Lung (tissue), 12 donors: ENCODE measurements around the gene SCN3B. TPM values are rescaled to one million over a fixed set of nuclear protein-coding genes. Genes with fewer than 3 reads are reported as not detected.

ENCODE experiments used
- ATAC-seq: fragments of 200-7000 bp; cut with Tn5 transposase; one replicate; pipeline ENCODE4 v1.9.1; 2020; ENCODE audit warnings: moderate number of reproducible peaks; ENCODE audit not compliant: insufficient read depth, low FRiP score
- DNase-seq, 3 donors: peaks; one replicate each; pipeline ENCODE4 v3.0.0-alpha.2; 2013 to 2017
- H3K27ac ChIP-seq, 2 donors: one replicate each; pipeline ENCODE4 v1.5.1; 2013; ENCODE audit warnings: mild to moderate bottlenecking in 2 of 2, moderate library complexity in 2 of 2, control low read depth in 1 of 2, inconsistent platforms in 1 of 2, low read depth in 1 of 2, low read length in 1 of 2
- H3K27me3 ChIP-seq, 3 donors: one replicate each; pipeline ENCODE4 v1.5.1; 2013; ENCODE audit warnings: low read length in 2 of 3; ENCODE audit not compliant: control insufficient read depth in 3 of 3, insufficient read depth in 3 of 3
- H3K36me3 ChIP-seq, 4 donors: one replicate each; pipeline ENCODE4 v1.5.1; 2013; ENCODE audit warnings: low read length in 4 of 4, mild to moderate bottlenecking in 1 of 4, moderate library complexity in 1 of 4; ENCODE audit not compliant: control insufficient read depth in 4 of 4, insufficient read depth in 4 of 4
- H3K4me1 ChIP-seq, 5 donors: one replicate each; pipeline ENCODE4 v1.5.1; 2013; ENCODE audit warnings: low read length in 5 of 5, mild to moderate bottlenecking in 2 of 5, moderate library complexity in 1 of 5; ENCODE audit not compliant: control insufficient read depth in 5 of 5, insufficient read depth in 5 of 5
- H3K4me3 ChIP-seq: one replicate; pipeline ENCODE4 v1.5.1; 2013; ENCODE audit warnings: mild to moderate bottlenecking, control low read depth, moderate library complexity
- H3K9ac ChIP-seq, 2 donors: one replicate each; pipeline ENCODE4 v1.5.1; 2013; ENCODE audit warnings: low read length in 2 of 2, control low read depth in 1 of 2; ENCODE audit not compliant: insufficient read depth in 1 of 2
- H3K9me3 ChIP-seq, 4 donors: one replicate each; pipeline ENCODE4 v1.5.1; 2013; ENCODE audit warnings: low read length in 3 of 4, mild to moderate bottlenecking in 1 of 4, moderate library complexity in 1 of 4; ENCODE audit not compliant: control insufficient read depth in 4 of 4, insufficient read depth in 3 of 4
- WGBS, 2 donors: extraction: QIAGEN DNeasy Blood & Tissue Kit; methylation state at CpG; one replicate each; pipeline ENCODE4 v1.1.7; 2013; 5-methylcytosine and 5-hydroxymethylcytosine counted together
- polyA plus RNA-seq, 2 donors: library from polyadenylated mRNA; stranded (reverse); fragments of 200-250 nt; gene quantifications; one replicate each; pipeline ENCODE4 v1.2.1, GENCODE V29; 2013
- total RNA-seq, 2 donors: library from RNA; depleted of rRNA in 1 of 2; stranded (reverse); fragments of >200 nt in 1 of 2; gene quantifications; one replicate each; pipeline ENCODE4 v1.2.1, GENCODE V29; 2014 to 2021
- TF ChIP-seq, protein P1 (sequence below): IDR thresholded peaks from 2 replicates; pipeline ENCODE4 v1.5.1; 2012; ENCODE audit warnings: mild to moderate bottlenecking; ENCODE audit errors: control extremely low read depth, extremely low read depth
- donor health status: control.
- donor health status: control.
- donor health status: Bipolar disorder and iron deficiency.
- donor health status: healthy.
- donor health status: DM: yes; HTN: yes; CAD: no.

The SCN3B gene
- total and polyA plus RNA-seq, 4 donors, result 0.72 to 2.7 (median 1.2) TPM

DNA sequence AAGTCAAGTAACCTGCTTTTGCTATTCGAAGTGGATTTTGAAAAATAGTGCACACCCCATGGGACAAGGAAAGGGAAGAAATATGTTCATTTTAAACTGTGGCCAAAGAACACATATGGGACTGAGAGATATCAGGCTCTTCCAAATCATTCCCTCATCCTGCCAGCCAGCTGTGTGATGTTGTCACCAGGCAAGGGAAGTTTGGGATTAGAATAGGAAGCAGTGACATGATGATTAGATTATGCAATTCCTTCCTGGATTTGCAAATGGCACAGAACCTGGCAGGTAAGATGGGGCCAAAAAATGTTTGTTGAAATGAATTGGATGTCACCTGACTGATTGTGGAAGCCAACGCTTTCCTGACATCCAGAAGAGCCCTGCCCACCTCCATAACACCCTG, 4.9 kb upstream of the SCN3B start:
- Histone ChIP-seq H3K4me1 (peaks cover 0 to 9% (median 4%) of the 10 kb centered on the region in 5 donors), H3K27ac (no peak overlapping the region), H3K36me3 (no peaks in the 10 kb centered on the region), H3K9ac (no peak overlapping the region), H3K27me3 (peaks cover 0 to 5% (median 3%) of the 10 kb centered on the region in 3 donors), H3K4me3 (no peak overlapping the region), H3K9me3 (no peaks in the 10 kb centered on the region)
- 57 to 58% methylated on average over 2 of the region's 2 CpGs for WGBS, 2 donors
- DNase-seq (peak in 2 of 3 donors; percentile 29 to 39), ATAC-seq (no peak)
- TF ChIP-seq, protein P1, sequence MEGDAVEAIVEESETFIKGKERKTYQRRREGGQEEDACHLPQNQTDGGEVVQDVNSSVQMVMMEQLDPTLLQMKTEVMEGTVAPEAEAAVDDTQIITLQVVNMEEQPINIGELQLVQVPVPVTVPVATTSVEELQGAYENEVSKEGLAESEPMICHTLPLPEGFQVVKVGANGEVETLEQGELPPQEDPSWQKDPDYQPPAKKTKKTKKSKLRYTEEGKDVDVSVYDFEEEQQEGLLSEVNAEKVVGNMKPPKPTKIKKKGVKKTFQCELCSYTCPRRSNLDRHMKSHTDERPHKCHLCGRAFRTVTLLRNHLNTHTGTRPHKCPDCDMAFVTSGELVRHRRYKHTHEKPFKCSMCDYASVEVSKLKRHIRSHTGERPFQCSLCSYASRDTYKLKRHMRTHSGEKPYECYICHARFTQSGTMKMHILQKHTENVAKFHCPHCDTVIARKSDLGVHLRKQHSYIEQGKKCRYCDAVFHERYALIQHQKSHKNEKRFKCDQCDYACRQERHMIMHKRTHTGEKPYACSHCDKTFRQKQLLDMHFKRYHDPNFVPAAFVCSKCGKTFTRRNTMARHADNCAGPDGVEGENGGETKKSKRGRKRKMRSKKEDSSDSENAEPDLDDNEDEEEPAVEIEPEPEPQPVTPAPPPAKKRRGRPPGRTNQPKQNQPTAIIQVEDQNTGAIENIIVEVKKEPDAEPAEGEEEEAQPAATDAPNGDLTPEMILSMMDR, result no peak

DNA sequence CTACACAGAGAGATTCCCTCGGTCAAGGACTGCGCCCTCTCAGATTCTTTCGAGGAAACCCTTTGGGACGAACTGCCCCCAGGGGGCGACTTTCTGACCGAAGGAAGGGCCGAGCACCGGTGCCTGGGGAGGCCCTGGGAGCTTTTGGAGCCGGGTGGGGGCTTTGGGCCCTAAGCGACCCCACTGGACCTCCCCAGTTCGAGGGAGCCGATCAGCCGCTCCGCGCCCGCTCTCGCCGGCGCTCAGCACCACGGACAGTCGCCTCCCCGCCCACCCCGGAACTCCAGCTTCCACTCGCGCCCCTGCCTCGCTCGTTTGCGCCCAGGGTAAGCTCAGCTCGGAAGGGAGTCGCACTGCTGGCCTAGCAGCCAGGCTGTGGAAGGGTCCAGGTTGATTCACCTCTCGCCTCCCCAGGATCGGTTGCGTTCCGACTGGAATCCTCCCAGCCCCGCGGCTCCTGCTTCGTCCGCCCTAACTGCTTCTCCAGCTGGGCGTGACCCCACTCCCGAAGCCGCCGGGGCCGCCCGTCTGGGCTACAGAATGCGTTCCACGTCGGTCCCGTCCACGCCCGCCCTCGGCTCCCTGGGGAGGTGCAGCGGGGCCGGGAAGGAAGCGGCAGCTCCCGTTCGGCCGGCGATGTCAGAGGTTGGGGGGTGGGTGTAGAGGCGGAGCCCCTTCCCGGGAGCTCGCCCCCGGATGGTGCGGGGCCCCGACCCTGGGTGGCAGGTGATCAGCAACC, 428 bp downstream of the SCN3B start:
- Histone ChIP-seq H3K27me3 (peaks cover 3 to 21% (median 14%) of the 10 kb centered on the region in 3 donors), H3K27ac (no peak overlapping the region), H3K9me3 (peaks cover 0 to 3% (median 0%) of the 10 kb centered on the region in 4 donors), H3K36me3 (no peaks in the 10 kb centered on the region), H3K4me1 (peaks cover 0 to 12% (median 4%) of the 10 kb centered on the region in 5 donors), H3K4me3 (peak overlapping the region; percentile 55), H3K9ac (no peak overlapping the region)
- peak; percentile 56 to 58 (median 57) for DNase-seq
- TF ChIP-seq, protein P1, result no peak
- ATAC-seq, result peak; percentile 62
- WGBS, 2 donors, result 1 to 2% methylated on average over 57 to 64 of the region's 64 CpGs

DNA sequence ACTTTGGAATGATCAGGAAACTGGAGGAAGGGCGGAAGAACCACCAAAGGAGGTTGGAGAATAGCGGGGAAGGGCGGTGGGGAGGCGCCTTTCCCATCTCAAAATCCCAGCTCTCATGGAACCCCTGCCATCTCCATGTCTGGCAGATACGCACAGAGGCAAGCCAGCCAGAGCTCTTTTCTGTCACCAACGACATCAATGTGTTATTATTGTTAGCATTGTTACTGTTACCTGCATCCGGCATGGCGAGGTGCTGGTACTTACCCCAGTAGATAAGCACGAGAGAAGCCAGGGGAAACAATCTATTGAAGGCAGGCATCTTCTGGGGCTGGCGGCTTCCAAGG, 969 bp downstream of the SCN3B start:
- Histone ChIP-seq H3K36me3 (no peaks in the 10 kb centered on the region), H3K9me3 (peaks cover 0 to 3% (median 0%) of the 10 kb centered on the region in 4 donors), H3K4me3 (no peak overlapping the region), H3K4me1 (peaks cover 0 to 12% (median 4%) of the 10 kb centered on the region in 5 donors), H3K9ac (no peak overlapping the region), H3K27me3 (peaks cover 3 to 21% (median 14%) of the 10 kb centered on the region in 3 donors), H3K27ac (no peak overlapping the region)
- 11 to 17% methylated on average over 10 of the region's 10 CpGs for WGBS, 2 donors
- ATAC-seq, result no peak
- TF ChIP-seq, protein P1, result no peak
- no peak for DNase-seq
